ENCODE results near the gene TP53TG5. TPM values are rescaled to one million over a fixed set of nuclear protein-coding genes. Genes with fewer than 3 reads are reported as not detected.

TP53TG5 gene
- total RNA-seq, 1 donor, result 0.09 TPM

DNA sequence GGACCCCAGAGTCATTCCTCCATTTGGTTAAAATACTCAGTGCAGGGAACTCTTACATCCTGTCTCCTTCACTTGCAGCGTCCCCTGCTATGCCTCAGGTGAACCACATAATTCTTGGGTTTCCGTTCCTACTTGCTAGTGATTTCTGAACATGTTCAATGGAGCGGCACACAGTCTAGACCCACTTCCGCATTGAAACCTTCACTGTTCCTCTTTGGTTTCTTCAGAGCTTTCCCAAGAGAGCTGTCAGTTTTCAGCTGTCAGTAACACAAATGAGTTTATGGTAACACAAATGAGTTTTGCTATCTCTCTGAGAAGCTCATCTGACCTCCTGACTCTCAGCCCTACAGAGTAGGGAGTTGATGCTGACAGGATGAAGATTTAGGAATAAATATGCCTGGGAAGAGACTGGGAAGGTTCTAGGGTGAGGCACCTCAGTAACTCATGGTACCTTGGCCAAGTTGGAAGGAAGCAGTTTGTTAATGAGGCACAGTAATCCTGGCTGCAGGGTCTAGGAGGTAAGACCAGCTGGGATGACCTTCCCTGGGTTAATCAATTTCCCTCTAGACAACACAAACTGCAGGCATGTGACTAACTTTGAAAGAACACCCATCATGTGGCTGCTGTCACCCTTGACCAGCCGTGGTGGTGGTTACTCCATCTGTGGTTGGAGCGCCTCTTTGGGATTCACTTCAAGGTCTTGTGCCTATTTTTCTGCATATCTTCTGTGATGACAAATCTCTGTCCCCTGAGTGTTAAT is 9.7 kb downstream of the TP53TG5 start:
- TF ChIP-seq CTCF (IDR thresholded peaks at IDR 0.05; ENCODE audit: insufficient read depth, low read length), result no peak
- no peak for DNase-seq (ENCODE audit: low read depth)
- no peak overlapping the region for H3K4me3 ChIP-seq (ENCODE audit: low read depth, low read length)

DNA sequence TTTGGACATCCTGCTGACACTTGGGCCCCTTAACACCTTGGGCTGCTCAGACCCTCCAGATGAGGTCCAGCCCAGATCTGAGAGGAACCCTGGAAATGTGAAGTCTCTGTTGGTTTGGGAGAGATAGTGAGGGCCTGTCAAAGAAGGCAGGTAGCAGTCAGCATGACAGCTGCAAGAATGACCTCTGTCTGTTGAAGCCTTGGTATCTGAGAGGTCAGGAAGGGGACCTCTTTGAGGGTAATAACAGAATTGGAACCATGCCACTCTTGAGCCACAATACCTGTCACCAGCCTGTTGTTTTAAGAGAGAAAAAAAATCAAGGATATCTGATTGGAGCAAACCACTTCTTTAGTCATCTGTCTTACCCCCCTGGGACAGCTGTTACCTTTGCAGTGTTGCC is 11.0 kb downstream of the TP53TG5 start:
- H3K4me3 ChIP-seq (ENCODE audit: low read depth, low read length), result no peak overlapping the region
- no peak for TF ChIP-seq CTCF (IDR thresholded peaks at IDR 0.05; ENCODE audit: insufficient read depth, low read length)
- DNase-seq (ENCODE audit: low read depth), result no peak

DNA sequence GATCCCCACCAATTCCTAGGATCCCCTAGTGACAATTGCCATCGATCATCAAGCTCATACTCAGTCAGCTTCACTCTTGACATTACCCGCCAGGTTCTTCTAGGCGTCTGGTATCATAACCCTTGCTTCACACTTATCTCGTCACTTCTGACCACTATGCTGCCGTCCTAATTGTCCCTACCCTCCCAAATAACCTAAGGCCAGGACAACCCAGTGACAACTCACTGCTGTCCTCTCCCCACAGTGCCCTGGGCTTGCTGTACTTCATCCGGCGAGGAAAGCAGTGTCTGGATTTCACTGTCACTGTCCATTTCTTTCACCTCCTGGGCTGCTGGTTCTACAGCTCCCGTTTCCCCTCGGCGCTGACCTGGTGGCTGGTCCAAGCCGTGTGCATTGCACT is 11.5 kb downstream of the TP53TG5 start:
- DNase-seq (ENCODE audit: low read depth), result no peak
- no peak overlapping the region for H3K4me3 ChIP-seq (ENCODE audit: low read depth, low read length)
- TF ChIP-seq CTCF (IDR thresholded peaks at IDR 0.05; ENCODE audit: insufficient read depth, low read length), result no peak

DNA sequence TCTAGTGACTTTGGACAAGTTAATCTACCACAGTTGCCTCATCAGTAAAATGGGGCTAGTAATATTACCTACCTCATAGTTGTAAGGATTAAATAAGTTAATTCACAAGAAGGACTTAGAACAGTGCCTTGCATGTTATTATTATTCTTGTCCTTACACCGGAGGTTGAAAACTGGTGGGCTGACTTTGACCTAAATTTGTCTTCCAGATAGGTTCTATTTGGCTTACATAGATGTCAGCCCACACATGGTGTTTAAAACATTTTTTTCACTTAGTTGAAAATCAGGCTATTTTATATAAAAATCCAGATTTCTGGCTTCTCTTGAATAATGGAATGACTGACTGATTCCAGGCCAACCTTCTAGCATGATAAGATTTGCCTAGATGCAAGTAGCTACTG is 11.9 kb downstream of the TP53TG5 start:
- no peak for DNase-seq (ENCODE audit: low read depth)
- TF ChIP-seq CTCF (IDR thresholded peaks at IDR 0.05; ENCODE audit: insufficient read depth, low read length), result no peak

GRCh38 chr20:45365444-45365970 is 12.6 kb downstream of the TP53TG5 start:
- no peak overlapping the region for H3K4me3 ChIP-seq (ENCODE audit: low read depth, low read length)
- TF ChIP-seq CTCF (IDR thresholded peaks at IDR 0.05; ENCODE audit: insufficient read depth, low read length), result no peak
- no peak for DNase-seq (ENCODE audit: low read depth)

More for the DNA sequence above, 11.9 kb downstream of the TP53TG5 start:
- H3K4me3 ChIP-seq (ENCODE audit: low read depth, low read length), result no peak overlapping the region

GRCh38 chr20:45363611-45364492 is 14.3 kb downstream of the TP53TG5 start:
- DNase-seq (ENCODE audit: low read depth), result no peak
- TF ChIP-seq CTCF (IDR thresholded peaks at IDR 0.05; ENCODE audit: insufficient read depth, low read length), result no peak
- peak overlapping the region; percentile 96 for H3K4me3 ChIP-seq (ENCODE audit: low read depth, low read length)
